ENCODE data around the gene MAST4.

Gene MAST4

GRCh38 chr5:66554884-66555283 is 41.3 kb upstream of the MAST4 start:
- no peak for DNase-seq (ENCODE audit: low read depth)
- H3K4me3 ChIP-seq (ENCODE audit: low read depth, low read length): no peak overlapping the region
- TF ChIP-seq CTCF (conservative IDR thresholded peaks at IDR 0.05; ENCODE audit: low read depth, low read length): no peak

GRCh38 chr5:66558560-66558959 is 37.6 kb upstream of the MAST4 start:
- DNase-seq (ENCODE audit: low read depth): no peak
- no peak overlapping the region for H3K4me3 ChIP-seq (ENCODE audit: low read depth, low read length)
- TF ChIP-seq CTCF (conservative IDR thresholded peaks at IDR 0.05; ENCODE audit: low read depth, low read length): no peak

GRCh38 chr5:66560371-66560770 is 35.8 kb upstream of the MAST4 start:
- DNase-seq (ENCODE audit: low read depth): no peak

GRCh38 chr5:66561256-66561990 is 34.8 kb upstream of the MAST4 start:
- H3K4me3 ChIP-seq (ENCODE audit: low read depth, low read length): no peak overlapping the region
- no peak for TF ChIP-seq CTCF (conservative IDR thresholded peaks at IDR 0.05; ENCODE audit: low read depth, low read length)
- DNase-seq (ENCODE audit: low read depth): no peak

More at GRCh38 chr5:66560371-66560770, 35.8 kb upstream of the MAST4 start:
- no peak for TF ChIP-seq CTCF (conservative IDR thresholded peaks at IDR 0.05; ENCODE audit: low read depth, low read length)
- H3K4me3 ChIP-seq (ENCODE audit: low read depth, low read length): no peak overlapping the region

- no peak overlapping the region for H3K4me3 ChIP-seq (ENCODE audit: low read depth, low read length)
- no peak for TF ChIP-seq CTCF (conservative IDR thresholded peaks at IDR 0.05; ENCODE audit: low read depth, low read length)
- no peak for DNase-seq (ENCODE audit: low read depth)
Measured at GRCh38 chr5:66565878-66566277, 30.3 kb upstream of the MAST4 start.

GRCh38 chr5:66567474-66567873 is 28.7 kb upstream of the MAST4 start:
- no peak overlapping the region for H3K4me3 ChIP-seq (ENCODE audit: low read depth, low read length)
- no peak for DNase-seq (ENCODE audit: low read depth)
- TF ChIP-seq CTCF (conservative IDR thresholded peaks at IDR 0.05; ENCODE audit: low read depth, low read length): no peak

GRCh38 chr5:66570201-66570600 is 26.0 kb upstream of the MAST4 start:
- TF ChIP-seq CTCF (conservative IDR thresholded peaks at IDR 0.05; ENCODE audit: low read depth, low read length): no peak
- no peak overlapping the region for H3K4me3 ChIP-seq (ENCODE audit: low read depth, low read length)
- no peak for DNase-seq (ENCODE audit: low read depth)

All from choroid plexus epithelial cell (primary cell).